K562 (cell line): ENCODE results near the gene LLPH. TPM values are rescaled to one million over a fixed set of nuclear protein-coding genes. Genes with fewer than 3 reads are reported as not detected.

ENCODE experiments used
- ATAC-seq: fragments of 200-7000 bp; cut with Tn5 transposase; 3 replicates; pipeline ENCODE4 v1.9.1; 2020; ENCODE audit warnings: moderate library complexity
- BruUV-seq: library from RNA; stranded (reverse); fragments of 400-500 nt; replicated peaks from 2 replicates; lab custom pipeline; 2021; lab: Mats Ljungman, UMichigan
- CTCF ChIA-PET: fragments of 300-600 bp; formaldehyde crosslinking; extraction: SDS; loops from one replicate; lab custom pipeline; 2021; ENCODE audit warnings: low intra/inter-chr PET ratio; lab: Yijun Ruan, JAX
- POLR2A ChIA-PET: fragments of 300-600, 350-650 bp; sonication (Branson Sonifier 250); formaldehyde crosslinking; extraction: SDS; loops from one replicate; lab custom pipeline; 2021; ENCODE audit warnings: antibody characterized with exemption, inconsistent platforms; lab: Yijun Ruan, JAX
- DNase-seq, 4 experiments: peaks; one replicate each; pipeline versions ENCODE4 v3.0.0 to v3.0.0-alpha.2; 2011 to 2018; ENCODE audit warnings: low spot score in 3 of 4, mixed read lengths in 3 of 4; ENCODE audit errors: extremely low read depth in 1 of 4
- FAIRE-seq: peaks from 2 replicates; lab custom pipeline; 2011; peaks lifted over from hg19 to GRCh38; lab: Jason Lieb, UNC
- H2AFZ ChIP-seq: 2 replicates; pipeline ENCODE4 v1.6.0; 2011; ENCODE audit warnings: low read depth, low read length, control low read depth, inconsistent platforms
- H3K27ac ChIP-seq: fragments of 200-600 bp; 3 replicates; pipeline ENCODE4 v1.8.0; 2011; ENCODE audit warnings: low read depth, mild to moderate bottlenecking, control low read depth, inconsistent platforms, low read length, moderate library complexity, mixed read lengths; ENCODE audit errors: extremely low read depth
- H3K27me3 ChIP-seq, 2 experiments: fragments of 300-600 bp in 1 of 2; 2 replicates in 1 of 2; 3 replicates in 1 of 2; pipeline versions ENCODE4 v1.6.0 to v1.8.0; 2011; ENCODE audit warnings: inconsistent platforms in 2 of 2, low read length in 2 of 2, mild to moderate bottlenecking in 1 of 2, mixed read lengths in 1 of 2, moderate library complexity in 1 of 2; ENCODE audit not compliant: control insufficient read depth in 2 of 2, insufficient read depth in 2 of 2
- H3K36me3 ChIP-seq: fragments of 300-600 bp; 3 replicates; pipeline ENCODE4 v1.8.0; 2011; ENCODE audit warnings: mild to moderate bottlenecking, low read length, inconsistent platforms; ENCODE audit not compliant: control insufficient read depth, insufficient read depth
- H3K4me1 ChIP-seq, 2 experiments: fragments of 200-600 bp in 1 of 2; replicated peaks in 1 of 2; 2 replicates in 1 of 2; 3 replicates in 1 of 2; pipeline versions ENCODE4 v1.5.1 to v1.8.0; 2011; ENCODE audit warnings: inconsistent platforms in 2 of 2, low read length in 2 of 2, mild to moderate bottlenecking in 1 of 2, mixed read lengths in 1 of 2, moderate library complexity in 1 of 2; ENCODE audit not compliant: control insufficient read depth in 2 of 2, insufficient read depth in 2 of 2
- H3K4me2 ChIP-seq: 2 replicates; pipeline ENCODE4 v1.6.1; 2011; ENCODE audit warnings: low read length, control low read depth, inconsistent platforms, mixed read lengths; ENCODE audit not compliant: insufficient read depth
- H3K4me3 ChIP-seq: fragments of 200-600 bp; sonication (generic), shearing (Covaris generic); 2 replicates; pipeline ENCODE4 v1.5.1; 2016; ENCODE audit warnings: control low read depth, inconsistent platforms
- H3K79me2 ChIP-seq: fragments of 200-600 bp; 3 replicates; pipeline ENCODE4 v1.8.0; 2011; ENCODE audit warnings: low read length, inconsistent platforms; ENCODE audit not compliant: control insufficient read depth, insufficient read depth
- H3K9ac ChIP-seq, 2 experiments: 2 replicates each; pipeline versions ENCODE4 v1.6.0 to v1.6.1; 2011; ENCODE audit warnings: low read depth in 2 of 2, low read length in 2 of 2, control low read depth in 1 of 2, inconsistent platforms in 1 of 2, mild to moderate bottlenecking in 1 of 2, mixed read lengths in 1 of 2; ENCODE audit not compliant: insufficient read depth in 1 of 2
- H3K9me1 ChIP-seq: one replicate; pipeline ENCODE4 v1.6.0; 2011; ENCODE audit warnings: inconsistent platforms, mild to moderate bottlenecking, low read length, moderate library complexity; ENCODE audit not compliant: control insufficient read depth, insufficient read depth
- H3K9me3 ChIP-seq: replicated peaks from 2 replicates; pipeline ENCODE4 v1.5.1; 2011; ENCODE audit warnings: low read depth, low read length, inconsistent platforms; ENCODE audit not compliant: control insufficient read depth, insufficient read depth
- H4K20me1 ChIP-seq: replicated peaks from 2 replicates; pipeline ENCODE4 v1.6.1; 2011; ENCODE audit warnings: low read length, inconsistent platforms, mixed read lengths; ENCODE audit not compliant: control insufficient read depth, insufficient read depth
- CBX5 ChIP-seq: IDR thresholded peaks from 2 replicates; pipeline ENCODE4 v1.6.1; 2014; ENCODE audit warnings: low read depth, borderline replicate concordance
- DLX4 ChIP-seq: fragments of 250-450 bp; sonication (Bioruptor Pico); IDR thresholded peaks from 2 replicates; pipeline ENCODE4 v1.6.1; 2021; ENCODE audit warnings: mild to moderate bottlenecking
- EHMT2 ChIP-seq: fragments of 450-650 bp; IDR thresholded peaks from 2 replicates; pipeline ENCODE4 v1.6.1; 2018; ENCODE audit warnings: antibody characterized with exemption
- FOXO4 ChIP-seq: fragments of 450-650 bp; formaldehyde crosslinking; IDR thresholded peaks from 2 replicates; pipeline ENCODE4 v1.4.0; 2020; ENCODE audit warnings: mild to moderate bottlenecking, moderate library complexity
- HDAC6 ChIP-seq: IDR thresholded peaks from 2 replicates; pipeline ENCODE4 v1.6.1; 2012; ENCODE audit warnings: low read depth, mild to moderate bottlenecking, control low read depth, inconsistent platforms, low read length, moderate library complexity
- MECOM ChIP-seq: fragments of 250-450 bp; sonication (Bioruptor Pico); IDR thresholded peaks from 2 replicates; pipeline ENCODE4 v1.8.0; 2022; ENCODE audit warnings: inconsistent platforms
- NFIC ChIP-seq: fragments of 450-650 bp; IDR thresholded peaks from 2 replicates; pipeline ENCODE4 v1.6.1; 2017; ENCODE audit warnings: mild to moderate bottlenecking, inconsistent platforms
- PCBP1 ChIP-seq: fragments of 200-400 bp; formaldehyde crosslinking; IDR thresholded peaks from 2 replicates; pipeline ENCODE4 v1.6.1; 2018; ENCODE audit warnings: mild to moderate bottlenecking, low read depth, low read length; ENCODE audit not compliant: poor library complexity, severe bottlenecking
- RBM34 ChIP-seq: fragments of 200-400 bp; formaldehyde crosslinking; IDR thresholded peaks from 2 replicates; pipeline ENCODE4 v1.6.1; 2018; ENCODE audit warnings: low read length, borderline replicate concordance; ENCODE audit not compliant: insufficient read depth
- RREB1 ChIP-seq: fragments of 250-450 bp; sonication (Bioruptor Pico); IDR thresholded peaks from 2 replicates; pipeline ENCODE4 v1.4.0; 2020
- TEAD1 ChIP-seq, 2 experiments: fragments of 450-650 bp in 1 of 2; sonication (generic) in 1 of 2; formaldehyde crosslinking; IDR thresholded peaks; 2 replicates each; pipeline versions ENCODE4 v1.4.0 to v1.8.0; 2020 to 2022; ENCODE audit warnings: mild to moderate bottlenecking in 2 of 2, missing genetic modification reagents in 1 of 2
- ZNF395 ChIP-seq: fragments of 200-800 bp; sonication (Bioruptor generic); IDR thresholded peaks from 2 replicates; pipeline ENCODE4 v1.6.1; 2017; ENCODE audit warnings: missing genetic modification characterization, missing compliant biosample characterization
- ZNF668 ChIP-seq: fragments of 250-450 bp; sonication (Bioruptor Pico); IDR thresholded peaks from 2 replicates; pipeline ENCODE4 v1.8.0; 2022; ENCODE audit warnings: mild to moderate bottlenecking, inconsistent platforms
- WGBS: fragments of 100-300 bp; shearing (Covaris generic); methylation state at CpG from one replicate; pipeline ENCODE4 v1.1.6; 2016; ENCODE audit warnings: low coverage, mixed read lengths; ENCODE audit not compliant: insufficient coverage; ENCODE audit errors: missing lambda C conversion rate; 5-methylcytosine and 5-hydroxymethylcytosine counted together
- in situ Hi-C: fragments of 300-500 bp; cut with MboI; formaldehyde crosslinking; loops from 4 replicates; pipeline ENCODE4 v1.15.0; 2018; ENCODE audit warnings: inconsistent platforms, mixed read lengths
- intact Hi-C: fragments of 100-400 bp; cut with micrococcal nuclease; formaldehyde crosslinking; loops from 2 replicates; pipeline ENCODE4 v1.14.2; 2022
- polyA plus RNA-seq, 8 experiments: library from polyadenylated mRNA; depleted of rRNA in 4 of 8; stranded (reverse) in 5 of 8; unstranded in 3 of 8; fragments of >200 nt; fragmentation: Nextera tagmentation in 2 of 8; fragmentation: Illumina TruSeq in 1 of 8; extraction: Ambion mirVana in 2 of 8; extraction: Trizol in 1 of 8; gene quantifications; 2 replicates each; pipeline versions ENCODE4 v1.2.1 to v1.2.3, GENCODE V29; 2011 to 2014; ENCODE audit warnings: inconsistent platforms in 1 of 8, missing spikeins in 1 of 8
- total RNA-seq, 7 experiments: library from RNA; depleted of rRNA in 6 of 7; stranded (reverse); fragments of >200 nt in 6 of 7; fragmentation: Illumina TruSeq in 2 of 7; extraction: Trizol in 2 of 7; gene quantifications; 2 replicates each; pipeline versions ENCODE4 v1.2.1 to v1.2.3, GENCODE V29; 2011 to 2021; ENCODE audit warnings: low replicate concordance in 1 of 7

Gene LLPH
- total and polyA plus RNA-seq, 9 of the 15 experiments (the other 6 are each of a cell fraction or from before 2014, with no cell fraction given) = 19.1 to 87.3 (median 59.6) TPM

- no peaks in the 10 kb centered on the region for H3K4me1 ChIP-seq
- WGBS = 100% methylated on average over 1 of the region's 1 CpG
- no peak overlapping the region for H3K4me3 ChIP-seq
- no TSS peak for BruUV-seq
- H3K79me2 ChIP-seq = no peaks in the 10 kb centered on the region
- ATAC-seq (no peak), DNase-seq (no peak), FAIRE-seq (no peak)
- H3K9ac ChIP-seq = no peak overlapping the region
- no peak overlapping the region for H2AFZ ChIP-seq
- H3K27me3 ChIP-seq = no peaks in the 10 kb centered on the region
- in situ Hi-C loops (no loop called here), intact Hi-C loops (no loop called here)
- no peak for TF ChIP-seq FOXO4
- no peak for TF ChIP-seq HDAC6
- no peak for TF ChIP-seq RBM34
- no peak for TF ChIP-seq EHMT2
- no peak for TF ChIP-seq CBX5
- TF ChIP-seq NFIC = no peak
- TF ChIP-seq ZNF668 (CRISPR knock-in tag) = no peak
- no peak for TF ChIP-seq RREB1 (CRISPR knock-in tag)
- TF ChIP-seq ZNF395 (CRISPR knock-in tag) = no peak
- no peak for TF ChIP-seq MECOM
- no peak for TF ChIP-seq PCBP1
- no peak for TF ChIP-seq TEAD1 (CRISPR knock-in tag; IDR thresholded peaks at IDR 0.05)
- TF ChIP-seq DLX4 (CRISPR knock-in tag) = no peak
- no peaks in the 10 kb centered on the region for H3K9me3 ChIP-seq
- no peak overlapping the region for H3K4me2 ChIP-seq
- H4K20me1 ChIP-seq = no peaks in the 10 kb centered on the region
- H3K27ac ChIP-seq = no peak overlapping the region
- no peaks in the 10 kb centered on the region for H3K9me1 ChIP-seq
- POLR2A ChIA-PET = interaction anchor here (0.6 to 1.3 kb wide), 3 partner anchors 11 to 1818 kb away, joined by 3 to 9 read pairs (median 3); partner anchors contain the start of gene LLPH
- CTCF ChIA-PET = no interaction called here
- H3K36me3 ChIP-seq = peaks cover 39% of the 10 kb centered on the region
These were observed 10.7 kb downstream of the LLPH start for GRCh38 chr12:66119870-66120241.
